HEK293 (cell line): ENCODE data around the gene SYNPO.
A peak's percentile ranks its signal among the peaks of the same experiment; 100 is the strongest.

Experiments
- BCL11A ChIP-seq: fragments of 450-650 bp; formaldehyde crosslinking; IDR thresholded peaks from 2 replicates; pipeline ENCODE4 v1.5.1; 2016; ENCODE audit warnings: low read depth, missing biosample characterization, missing genetic modification characterization
- EGR2 ChIP-seq: fragments of 450-650 bp; formaldehyde crosslinking; IDR thresholded peaks from 2 replicates; pipeline ENCODE4 v1.5.1; 2016; ENCODE audit warnings: low read depth, missing biosample characterization, missing genetic modification characterization
- FEZF1 ChIP-seq: fragments of 450-650 bp; formaldehyde crosslinking; IDR thresholded peaks from 2 replicates; pipeline ENCODE4 v1.5.1; 2016; ENCODE audit warnings: missing biosample characterization, missing genetic modification characterization
- HOXD13 ChIP-seq: sonication (generic); formaldehyde crosslinking; IDR thresholded peaks from 2 replicates; pipeline ENCODE4 v1.8.0; 2022; ENCODE audit warnings: missing genetic modification reagents, borderline replicate concordance
- IKZF3 ChIP-seq: fragments of 450-650 bp; IDR thresholded peaks from 2 replicates; pipeline ENCODE4 v1.5.0; 2018; ENCODE audit warnings: missing biosample characterization, mild to moderate bottlenecking, missing genetic modification characterization, moderate library complexity
- KLF7 ChIP-seq: fragments of 450-650 bp; formaldehyde crosslinking; IDR thresholded peaks from 2 replicates; pipeline ENCODE4 v1.5.1; 2016; ENCODE audit warnings: missing biosample characterization, missing genetic modification characterization, borderline replicate concordance
- MYNN ChIP-seq: fragments of 450-650 bp; formaldehyde crosslinking; IDR thresholded peaks from 2 replicates; pipeline ENCODE4 v1.5.1; 2016; ENCODE audit warnings: missing biosample characterization, missing genetic modification characterization, borderline replicate concordance
- OSR2 ChIP-seq: fragments of 450-650 bp; formaldehyde crosslinking; IDR thresholded peaks from 2 replicates; pipeline ENCODE4 v1.5.1; 2016; ENCODE audit warnings: missing biosample characterization, missing genetic modification characterization
- PRDM10 ChIP-seq: fragments of 450-650 bp; formaldehyde crosslinking; IDR thresholded peaks from 2 replicates; pipeline ENCODE4 v1.5.1; 2016; ENCODE audit warnings: missing biosample characterization, missing genetic modification characterization
- SCRT2 ChIP-seq: fragments of 450-650 bp; formaldehyde crosslinking; IDR thresholded peaks from 2 replicates; pipeline ENCODE4 v1.5.1; 2016; ENCODE audit warnings: missing biosample characterization, missing genetic modification characterization
- SP3 ChIP-seq: fragments of 450-650 bp; formaldehyde crosslinking; IDR thresholded peaks from 2 replicates; pipeline ENCODE4 v1.5.1; 2016; ENCODE audit warnings: missing biosample characterization, missing genetic modification characterization
- SP7 ChIP-seq: fragments of 450-650 bp; formaldehyde crosslinking; IDR thresholded peaks from 2 replicates; pipeline ENCODE4 v1.5.1; 2016; ENCODE audit warnings: missing biosample characterization, missing genetic modification characterization
- WT1 ChIP-seq: fragments of 450-650 bp; formaldehyde crosslinking; IDR thresholded peaks from 2 replicates; pipeline ENCODE4 v1.5.1; 2016; ENCODE audit warnings: missing biosample characterization, missing genetic modification characterization
- ZBTB44 ChIP-seq: fragments of 450-650 bp; IDR thresholded peaks from 2 replicates; pipeline ENCODE4 v1.5.1; 2018; ENCODE audit warnings: missing biosample characterization, mild to moderate bottlenecking, missing genetic modification characterization
- ZNF155 ChIP-seq: fragments of 450-650 bp; formaldehyde crosslinking; IDR thresholded peaks from 2 replicates; pipeline ENCODE4 v1.5.1; 2016; ENCODE audit warnings: missing biosample characterization, missing genetic modification characterization
- ZNF157 ChIP-seq: fragments of 450-650 bp; formaldehyde crosslinking; IDR thresholded peaks from 2 replicates; pipeline ENCODE4 v1.5.1; 2016; ENCODE audit warnings: missing biosample characterization, missing genetic modification characterization
- ZNF2 ChIP-seq: fragments of 450-650 bp; formaldehyde crosslinking; IDR thresholded peaks from 2 replicates; pipeline ENCODE4 v1.5.1; 2016; ENCODE audit warnings: missing biosample characterization, missing genetic modification characterization
- ZNF274 ChIP-seq, 2 experiments: fragments of 200-500 bp in 1 of 2; fragments of 450-650 bp in 1 of 2; sonication (Bioruptor generic) in 1 of 2; formaldehyde crosslinking in 1 of 2; IDR thresholded peaks; 2 replicates each; pipeline versions ENCODE4 v1.5.1 to v1.6.1; 2014 to 2016; ENCODE audit warnings: borderline replicate concordance in 1 of 2, inconsistent platforms in 1 of 2, low read length in 1 of 2, missing biosample characterization in 1 of 2, missing genetic modification characterization in 1 of 2
- ZNF311 ChIP-seq: fragments of 450-650 bp; formaldehyde crosslinking; IDR thresholded peaks from 2 replicates; pipeline ENCODE4 v1.5.1; 2017; ENCODE audit warnings: missing biosample characterization, missing genetic modification characterization, borderline replicate concordance
- ZNF366 ChIP-seq: fragments of 450-650 bp; formaldehyde crosslinking; conservative IDR thresholded peaks from 2 replicates; pipeline ENCODE4 v1.5.1; 2016; ENCODE audit warnings: missing biosample characterization, missing genetic modification characterization
- ZNF423 ChIP-seq: fragments of 450-650 bp; formaldehyde crosslinking; IDR thresholded peaks from 2 replicates; pipeline ENCODE4 v1.5.1; 2016; ENCODE audit warnings: missing biosample characterization, missing genetic modification characterization
- ZNF433 ChIP-seq: fragments of 450-650 bp; formaldehyde crosslinking; IDR thresholded peaks from 2 replicates; pipeline ENCODE4 v1.5.1; 2016; ENCODE audit warnings: missing biosample characterization, missing genetic modification characterization, low read depth
- ZNF521 ChIP-seq: fragments of 450-650 bp; formaldehyde crosslinking; IDR thresholded peaks from 2 replicates; pipeline ENCODE4 v1.5.1; 2017; ENCODE audit warnings: missing biosample characterization, mild to moderate bottlenecking, missing genetic modification characterization
- ZNF561 ChIP-seq: fragments of 450-650 bp; IDR thresholded peaks from 2 replicates; pipeline ENCODE4 v1.5.1; 2018; ENCODE audit warnings: missing biosample characterization, missing genetic modification characterization, borderline replicate concordance
- ZNF664 ChIP-seq: fragments of 450-650 bp; formaldehyde crosslinking; IDR thresholded peaks from 2 replicates; pipeline ENCODE4 v1.5.1; 2016; ENCODE audit warnings: missing biosample characterization, missing genetic modification characterization
- ZNF777 ChIP-seq: fragments of 450-650 bp; formaldehyde crosslinking; IDR thresholded peaks from 2 replicates; pipeline ENCODE4 v1.5.1; 2017; ENCODE audit warnings: missing biosample characterization, missing genetic modification characterization, borderline replicate concordance
- ZNF843 ChIP-seq: fragments of 450-650 bp; formaldehyde crosslinking; IDR thresholded peaks from 2 replicates; pipeline ENCODE4 v1.5.1; 2016; ENCODE audit warnings: missing biosample characterization, missing genetic modification characterization
- ZSCAN30 ChIP-seq: fragments of 450-650 bp; IDR thresholded peaks from 2 replicates; pipeline ENCODE4 v1.5.1; 2018; ENCODE audit warnings: missing biosample characterization, mild to moderate bottlenecking, missing genetic modification characterization, moderate library complexity
- TF ChIP-seq, protein P1 (sequence below): fragments of 450-650 bp; formaldehyde crosslinking; optimal IDR thresholded peaks from 2 replicates; pipeline ENCODE3; 2016; ENCODE audit warnings: missing biosample characterization, mild to moderate bottlenecking, missing genetic modification characterization
- TF ChIP-seq, protein P2 (sequence below): fragments of 450-650 bp; formaldehyde crosslinking; IDR thresholded peaks from 2 replicates; pipeline ENCODE4 v1.5.1; 2017; ENCODE audit warnings: missing biosample characterization, missing genetic modification characterization
- TF ChIP-seq, protein P3 (sequence below): fragments of 450-650 bp; formaldehyde crosslinking; IDR thresholded peaks from 2 replicates; pipeline ENCODE4 v1.5.1; 2016; ENCODE audit warnings: missing biosample characterization, missing genetic modification characterization

The SYNPO gene

GRCh38 chr5:150645070-150645700 is 4.7 kb downstream of the SYNPO start (continued):
- TF ChIP-seq MYNN (tag by site-specific recombination) (no peak), EGR2 (tag by site-specific recombination) (peak; percentile 33; the same call in 1 of the 2 replicates), SP3 (tag by site-specific recombination) (no peak), ZBTB44 (tag by site-specific recombination) (0 out of 2 replicates have a peak, but pooled peaks have one; percentile 15), FEZF1 (tag by site-specific recombination) (peak; percentile 57; the same call in 1 of the 2 replicates), OSR2 (peak; percentile 74), IKZF3 (tag by site-specific recombination) (peak; percentile 16; the same call in 1 of the 2 replicates), ZNF155 (tag by site-specific recombination) (no peak), SCRT2 (tag by site-specific recombination) (no peak), BCL11A (tag by site-specific recombination) (peak; percentile 78), ZNF521 (no peak), ZNF423 (peak; percentile 83), ZNF561 (tag by site-specific recombination) (no peak), SP7 (tag by site-specific recombination) (no peak; the same call in 1 of the 2 replicates), ZNF664 (no peak), ZNF366 (tag by site-specific recombination) (peak; percentile 87), KLF7 (no peak), ZNF274 (IDR thresholded peaks at IDR 0.05; ENCODE audit: low read length) (no peak), ZNF274 (tag by site-specific recombination; IDR thresholded peaks at IDR 0.05; ENCODE audit: borderline replicate concordance) (no peak), ZNF2 (tag by site-specific recombination) (no peak), PRDM10 (tag by site-specific recombination) (peak; percentile 73), HOXD13 (no peak), WT1 (tag by site-specific recombination) (peak; percentile 97), ZNF843 (tag by site-specific recombination) (no peak), ZNF433 (no peak), ZSCAN30 (no peak), ZNF157 (tag by site-specific recombination) (no peak), ZNF311 (no peak), ZNF777 (tag by site-specific recombination) (no peak)
- TF ChIP-seq, protein P1, sequence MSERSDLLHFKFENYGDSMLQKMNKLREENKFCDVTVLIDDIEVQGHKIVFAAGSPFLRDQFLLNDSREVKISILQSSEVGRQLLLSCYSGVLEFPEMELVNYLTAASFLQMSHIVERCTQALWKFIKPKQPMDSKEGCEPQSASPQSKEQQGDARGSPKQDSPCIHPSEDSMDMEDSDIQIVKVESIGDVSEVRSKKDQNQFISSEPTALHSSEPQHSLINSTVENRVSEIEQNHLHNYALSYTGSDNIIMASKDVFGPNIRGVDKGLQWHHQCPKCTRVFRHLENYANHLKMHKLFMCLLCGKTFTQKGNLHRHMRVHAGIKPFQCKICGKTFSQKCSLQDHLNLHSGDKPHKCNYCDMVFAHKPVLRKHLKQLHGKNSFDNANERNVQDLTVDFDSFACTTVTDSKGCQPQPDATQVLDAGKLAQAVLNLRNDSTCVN (tag by site-specific recombination): no peak
- TF ChIP-seq, protein P2, sequence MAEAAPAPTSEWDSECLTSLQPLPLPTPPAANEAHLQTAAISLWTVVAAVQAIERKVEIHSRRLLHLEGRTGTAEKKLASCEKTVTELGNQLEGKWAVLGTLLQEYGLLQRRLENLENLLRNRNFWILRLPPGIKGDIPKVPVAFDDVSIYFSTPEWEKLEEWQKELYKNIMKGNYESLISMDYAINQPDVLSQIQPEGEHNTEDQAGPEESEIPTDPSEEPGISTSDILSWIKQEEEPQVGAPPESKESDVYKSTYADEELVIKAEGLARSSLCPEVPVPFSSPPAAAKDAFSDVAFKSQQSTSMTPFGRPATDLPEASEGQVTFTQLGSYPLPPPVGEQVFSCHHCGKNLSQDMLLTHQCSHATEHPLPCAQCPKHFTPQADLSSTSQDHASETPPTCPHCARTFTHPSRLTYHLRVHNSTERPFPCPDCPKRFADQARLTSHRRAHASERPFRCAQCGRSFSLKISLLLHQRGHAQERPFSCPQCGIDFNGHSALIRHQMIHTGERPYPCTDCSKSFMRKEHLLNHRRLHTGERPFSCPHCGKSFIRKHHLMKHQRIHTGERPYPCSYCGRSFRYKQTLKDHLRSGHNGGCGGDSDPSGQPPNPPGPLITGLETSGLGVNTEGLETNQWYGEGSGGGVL (tag by site-specific recombination): peak; percentile 73
- TF ChIP-seq, protein P3, sequence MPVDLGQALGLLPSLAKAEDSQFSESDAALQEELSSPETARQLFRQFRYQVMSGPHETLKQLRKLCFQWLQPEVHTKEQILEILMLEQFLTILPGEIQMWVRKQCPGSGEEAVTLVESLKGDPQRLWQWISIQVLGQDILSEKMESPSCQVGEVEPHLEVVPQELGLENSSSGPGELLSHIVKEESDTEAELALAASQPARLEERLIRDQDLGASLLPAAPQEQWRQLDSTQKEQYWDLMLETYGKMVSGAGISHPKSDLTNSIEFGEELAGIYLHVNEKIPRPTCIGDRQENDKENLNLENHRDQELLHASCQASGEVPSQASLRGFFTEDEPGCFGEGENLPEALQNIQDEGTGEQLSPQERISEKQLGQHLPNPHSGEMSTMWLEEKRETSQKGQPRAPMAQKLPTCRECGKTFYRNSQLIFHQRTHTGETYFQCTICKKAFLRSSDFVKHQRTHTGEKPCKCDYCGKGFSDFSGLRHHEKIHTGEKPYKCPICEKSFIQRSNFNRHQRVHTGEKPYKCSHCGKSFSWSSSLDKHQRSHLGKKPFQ (tag by site-specific recombination): no peak
